HepG2 (cell line): Measurements from ENCODE around the gene HPS3. TPM values are rescaled to one million over a fixed set of nuclear protein-coding genes. Genes with fewer than 3 reads are reported as not detected.
A peak's percentile ranks its signal among the peaks of the same experiment; 100 is the strongest.

Experiments
- FOXK1 ChIP-seq: sonication (generic); formaldehyde crosslinking; IDR thresholded peaks from 2 replicates; pipeline ENCODE4 v1.4.0; 2020; ENCODE audit warnings: low read depth, missing genetic modification reagents, borderline replicate concordance
- JDP2 ChIP-seq: sonication (generic); formaldehyde crosslinking; IDR thresholded peaks from 2 replicates; pipeline ENCODE4 v1.8.1; 2022; ENCODE audit warnings: missing genetic modification reagents, borderline replicate concordance
- REL ChIP-seq: sonication (generic); formaldehyde crosslinking; conservative IDR thresholded peaks from 2 replicates; pipeline ENCODE4 v1.8.0; 2022; ENCODE audit warnings: mild to moderate bottlenecking, missing genetic modification reagents, moderate library complexity
- RFXANK ChIP-seq: IDR thresholded peaks from 2 replicates; pipeline ENCODE4 v1.6.1; 2016
- ZBTB42 ChIP-seq: sonication (generic); formaldehyde crosslinking; IDR thresholded peaks from 2 replicates; pipeline ENCODE4 v1.5.0; 2020; ENCODE audit warnings: mild to moderate bottlenecking, missing genetic modification reagents
- polyA plus RNA-seq, 8 experiments: library from polyadenylated mRNA; depleted of rRNA in 3 of 8; stranded (reverse) in 7 of 8; unstranded in 1 of 8; fragments of >200 nt; fragmentation: Illumina TruSeq in 4 of 8; extraction: Trizol in 4 of 8; gene quantifications; 2 replicates each; pipeline versions ENCODE4 v1.2.1 to v1.2.3, GENCODE V29; 2011 to 2016; ENCODE audit warnings: low read depth in 4 of 8, missing spikeins in 1 of 8, mixed read lengths in 1 of 8; ENCODE audit not compliant: insufficient read depth in 1 of 8
- total RNA-seq, 5 experiments: library from RNA; depleted of rRNA; stranded (reverse); fragments of >200 nt; fragmentation: Illumina TruSeq; extraction: Trizol; gene quantifications; 2 replicates each; pipeline ENCODE4 v1.2.3, GENCODE V29; 2016; ENCODE audit warnings: low read depth in 1 of 5
- TF ChIP-seq, protein P1 (sequence below): sonication (generic); formaldehyde crosslinking; IDR thresholded peaks from 2 replicates; pipeline ENCODE4 v1.5.0; 2020; ENCODE audit warnings: mild to moderate bottlenecking, missing genetic modification reagents, borderline replicate concordance
- TF ChIP-seq, protein P2 (sequence below): sonication (generic); formaldehyde crosslinking; IDR thresholded peaks from 2 replicates; pipeline ENCODE4; 2020; ENCODE audit warnings: missing genetic modification reagents, mild to moderate bottlenecking, borderline replicate concordance
- TF ChIP-seq, protein P3 (sequence below): sonication (generic); formaldehyde crosslinking; IDR thresholded peaks from 2 replicates; pipeline ENCODE4 v1.4.0; 2020; ENCODE audit warnings: mild to moderate bottlenecking, missing genetic modification reagents
- TF ChIP-seq, protein P4 (sequence below): IDR thresholded peaks from 2 replicates; pipeline ENCODE4 v1.6.1; 2012; ENCODE audit warnings: inconsistent platforms
- TF ChIP-seq, protein P5 (sequence below): IDR thresholded peaks from 2 replicates; pipeline ENCODE4 v1.6.1; 2016; ENCODE audit warnings: mild to moderate bottlenecking, missing biosample characterization, missing genetic modification reagents
- TF ChIP-seq, protein P6 (sequence below): sonication (generic); formaldehyde crosslinking; IDR thresholded peaks from 2 replicates; pipeline ENCODE4 v1.5.1; 2020; ENCODE audit warnings: missing genetic modification reagents, mild to moderate bottlenecking, borderline replicate concordance

The HPS3 gene
- total and polyA plus RNA-seq, 2 of the 13 experiments (the other 11 are each of a cell fraction or from before 2014, with no cell fraction given): 9.5 to 18.9 TPM

DNA sequence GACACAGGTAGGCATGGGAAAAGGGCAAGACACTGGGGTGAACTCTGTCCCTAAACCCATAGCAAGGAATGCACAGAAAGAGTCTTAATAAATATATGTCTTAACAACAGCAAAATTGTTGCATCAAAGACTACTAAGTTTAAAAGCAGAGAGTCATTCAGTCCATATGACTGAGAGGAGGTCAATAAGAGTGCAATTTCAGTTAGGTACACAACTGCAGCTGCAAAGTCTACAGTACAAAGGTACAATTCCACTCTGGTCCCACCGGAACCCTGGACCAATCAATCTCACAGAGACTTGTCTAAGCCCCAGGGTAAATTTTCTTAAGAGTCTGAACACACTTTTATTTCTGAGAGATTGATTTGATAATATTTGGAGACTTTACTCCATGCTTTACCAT lies 85.3 kb downstream of the HPS3 start (continued):
- TF ChIP-seq, protein P1, sequence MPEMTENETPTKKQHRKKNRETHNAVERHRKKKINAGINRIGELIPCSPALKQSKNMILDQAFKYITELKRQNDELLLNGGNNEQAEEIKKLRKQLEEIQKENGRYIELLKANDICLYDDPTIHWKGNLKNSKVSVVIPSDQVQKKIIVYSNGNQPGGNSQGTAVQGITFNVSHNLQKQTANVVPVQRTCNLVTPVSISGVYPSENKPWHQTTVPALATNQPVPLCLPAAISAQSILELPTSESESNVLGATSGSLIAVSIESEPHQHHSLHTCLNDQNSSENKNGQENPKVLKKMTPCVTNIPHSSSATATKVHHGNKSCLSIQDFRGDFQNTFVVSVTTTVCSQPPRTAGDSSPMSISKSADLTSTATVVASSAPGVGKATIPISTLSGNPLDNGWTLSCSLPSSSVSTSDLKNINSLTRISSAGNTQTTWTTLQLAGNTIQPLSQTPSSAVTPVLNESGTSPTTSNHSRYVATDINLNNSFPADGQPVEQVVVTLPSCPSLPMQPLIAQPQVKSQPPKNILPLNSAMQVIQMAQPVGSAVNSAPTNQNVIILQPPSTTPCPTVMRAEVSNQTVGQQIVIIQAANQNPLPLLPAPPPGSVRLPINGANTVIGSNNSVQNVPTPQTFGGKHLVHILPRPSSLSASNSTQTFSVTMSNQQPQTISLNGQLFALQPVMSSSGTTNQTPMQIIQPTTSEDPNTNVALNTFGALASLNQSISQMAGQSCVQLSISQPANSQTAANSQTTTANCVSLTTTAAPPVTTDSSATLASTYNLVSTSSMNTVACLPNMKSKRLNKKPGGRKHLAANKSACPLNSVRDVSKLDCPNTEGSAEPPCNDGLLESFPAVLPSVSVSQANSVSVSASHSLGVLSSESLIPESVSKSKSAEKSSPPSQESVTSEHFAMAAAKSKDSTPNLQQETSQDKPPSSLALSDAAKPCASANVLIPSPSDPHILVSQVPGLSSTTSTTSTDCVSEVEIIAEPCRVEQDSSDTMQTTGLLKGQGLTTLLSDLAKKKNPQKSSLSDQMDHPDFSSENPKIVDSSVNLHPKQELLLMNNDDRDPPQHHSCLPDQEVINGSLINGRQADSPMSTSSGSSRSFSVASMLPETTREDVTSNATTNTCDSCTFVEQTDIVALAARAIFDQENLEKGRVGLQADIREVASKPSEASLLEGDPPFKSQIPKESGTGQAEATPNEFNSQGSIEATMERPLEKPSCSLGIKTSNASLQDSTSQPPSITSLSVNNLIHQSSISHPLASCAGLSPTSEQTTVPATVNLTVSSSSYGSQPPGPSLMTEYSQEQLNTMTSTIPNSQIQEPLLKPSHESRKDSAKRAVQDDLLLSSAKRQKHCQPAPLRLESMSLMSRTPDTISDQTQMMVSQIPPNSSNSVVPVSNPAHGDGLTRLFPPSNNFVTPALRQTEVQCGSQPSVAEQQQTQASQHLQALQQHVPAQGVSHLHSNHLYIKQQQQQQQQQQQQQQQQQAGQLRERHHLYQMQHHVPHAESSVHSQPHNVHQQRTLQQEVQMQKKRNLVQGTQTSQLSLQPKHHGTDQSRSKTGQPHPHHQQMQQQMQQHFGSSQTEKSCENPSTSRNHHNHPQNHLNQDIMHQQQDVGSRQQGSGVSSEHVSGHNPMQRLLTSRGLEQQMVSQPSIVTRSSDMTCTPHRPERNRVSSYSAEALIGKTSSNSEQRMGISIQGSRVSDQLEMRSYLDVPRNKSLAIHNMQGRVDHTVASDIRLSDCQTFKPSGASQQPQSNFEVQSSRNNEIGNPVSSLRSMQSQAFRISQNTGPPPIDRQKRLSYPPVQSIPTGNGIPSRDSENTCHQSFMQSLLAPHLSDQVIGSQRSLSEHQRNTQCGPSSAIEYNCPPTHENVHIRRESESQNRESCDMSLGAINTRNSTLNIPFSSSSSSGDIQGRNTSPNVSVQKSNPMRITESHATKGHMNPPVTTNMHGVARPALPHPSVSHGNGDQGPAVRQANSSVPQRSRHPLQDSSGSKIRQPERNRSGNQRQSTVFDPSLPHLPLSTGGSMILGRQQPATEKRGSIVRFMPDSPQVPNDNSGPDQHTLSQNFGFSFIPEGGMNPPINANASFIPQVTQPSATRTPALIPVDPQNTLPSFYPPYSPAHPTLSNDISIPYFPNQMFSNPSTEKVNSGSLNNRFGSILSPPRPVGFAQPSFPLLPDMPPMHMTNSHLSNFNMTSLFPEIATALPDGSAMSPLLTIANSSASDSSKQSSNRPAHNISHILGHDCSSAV (CRISPR knock-in tag): no peak
- TF ChIP-seq, protein P2, sequence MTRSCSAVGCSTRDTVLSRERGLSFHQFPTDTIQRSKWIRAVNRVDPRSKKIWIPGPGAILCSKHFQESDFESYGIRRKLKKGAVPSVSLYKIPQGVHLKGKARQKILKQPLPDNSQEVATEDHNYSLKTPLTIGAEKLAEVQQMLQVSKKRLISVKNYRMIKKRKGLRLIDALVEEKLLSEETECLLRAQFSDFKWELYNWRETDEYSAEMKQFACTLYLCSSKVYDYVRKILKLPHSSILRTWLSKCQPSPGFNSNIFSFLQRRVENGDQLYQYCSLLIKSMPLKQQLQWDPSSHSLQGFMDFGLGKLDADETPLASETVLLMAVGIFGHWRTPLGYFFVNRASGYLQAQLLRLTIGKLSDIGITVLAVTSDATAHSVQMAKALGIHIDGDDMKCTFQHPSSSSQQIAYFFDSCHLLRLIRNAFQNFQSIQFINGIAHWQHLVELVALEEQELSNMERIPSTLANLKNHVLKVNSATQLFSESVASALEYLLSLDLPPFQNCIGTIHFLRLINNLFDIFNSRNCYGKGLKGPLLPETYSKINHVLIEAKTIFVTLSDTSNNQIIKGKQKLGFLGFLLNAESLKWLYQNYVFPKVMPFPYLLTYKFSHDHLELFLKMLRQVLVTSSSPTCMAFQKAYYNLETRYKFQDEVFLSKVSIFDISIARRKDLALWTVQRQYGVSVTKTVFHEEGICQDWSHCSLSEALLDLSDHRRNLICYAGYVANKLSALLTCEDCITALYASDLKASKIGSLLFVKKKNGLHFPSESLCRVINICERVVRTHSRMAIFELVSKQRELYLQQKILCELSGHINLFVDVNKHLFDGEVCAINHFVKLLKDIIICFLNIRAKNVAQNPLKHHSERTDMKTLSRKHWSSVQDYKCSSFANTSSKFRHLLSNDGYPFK (CRISPR knock-in tag): no peak
- TF ChIP-seq, protein P3, sequence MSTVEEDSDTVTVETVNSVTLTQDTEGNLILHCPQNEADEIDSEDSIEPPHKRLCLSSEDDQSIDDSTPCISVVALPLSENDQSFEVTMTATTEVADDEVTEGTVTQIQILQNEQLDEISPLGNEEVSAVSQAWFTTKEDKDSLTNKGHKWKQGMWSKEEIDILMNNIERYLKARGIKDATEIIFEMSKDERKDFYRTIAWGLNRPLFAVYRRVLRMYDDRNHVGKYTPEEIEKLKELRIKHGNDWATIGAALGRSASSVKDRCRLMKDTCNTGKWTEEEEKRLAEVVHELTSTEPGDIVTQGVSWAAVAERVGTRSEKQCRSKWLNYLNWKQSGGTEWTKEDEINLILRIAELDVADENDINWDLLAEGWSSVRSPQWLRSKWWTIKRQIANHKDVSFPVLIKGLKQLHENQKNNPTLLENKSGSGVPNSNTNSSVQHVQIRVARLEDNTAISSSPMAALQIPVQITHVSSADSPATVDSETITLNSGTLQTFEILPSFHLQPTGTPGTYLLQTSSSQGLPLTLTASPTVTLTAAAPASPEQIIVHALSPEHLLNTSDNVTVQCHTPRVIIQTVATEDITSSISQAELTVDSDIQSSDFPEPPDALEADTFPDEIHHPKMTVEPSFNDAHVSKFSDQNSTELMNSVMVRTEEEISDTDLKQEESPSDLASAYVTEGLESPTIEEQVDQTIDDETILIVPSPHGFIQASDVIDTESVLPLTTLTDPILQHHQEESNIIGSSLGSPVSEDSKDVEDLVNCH (CRISPR knock-in tag): no peak
- no peak for TF ChIP-seq REL
- TF ChIP-seq FOXK1: peak; percentile 70; the same call in 1 of the 2 replicates
- TF ChIP-seq, protein P4, sequence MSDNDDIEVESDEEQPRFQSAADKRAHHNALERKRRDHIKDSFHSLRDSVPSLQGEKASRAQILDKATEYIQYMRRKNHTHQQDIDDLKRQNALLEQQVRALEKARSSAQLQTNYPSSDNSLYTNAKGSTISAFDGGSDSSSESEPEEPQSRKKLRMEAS: no peak
- TF ChIP-seq RFXANK (CRISPR knock-in tag): no peak
- TF ChIP-seq, protein P5, sequence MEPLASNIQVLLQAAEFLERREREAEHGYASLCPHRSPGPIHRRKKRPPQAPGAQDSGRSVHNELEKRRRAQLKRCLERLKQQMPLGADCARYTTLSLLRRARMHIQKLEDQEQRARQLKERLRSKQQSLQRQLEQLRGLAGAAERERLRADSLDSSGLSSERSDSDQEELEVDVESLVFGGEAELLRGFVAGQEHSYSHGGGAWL (CRISPR knock-in tag): no peak
- TF ChIP-seq, protein P6, sequence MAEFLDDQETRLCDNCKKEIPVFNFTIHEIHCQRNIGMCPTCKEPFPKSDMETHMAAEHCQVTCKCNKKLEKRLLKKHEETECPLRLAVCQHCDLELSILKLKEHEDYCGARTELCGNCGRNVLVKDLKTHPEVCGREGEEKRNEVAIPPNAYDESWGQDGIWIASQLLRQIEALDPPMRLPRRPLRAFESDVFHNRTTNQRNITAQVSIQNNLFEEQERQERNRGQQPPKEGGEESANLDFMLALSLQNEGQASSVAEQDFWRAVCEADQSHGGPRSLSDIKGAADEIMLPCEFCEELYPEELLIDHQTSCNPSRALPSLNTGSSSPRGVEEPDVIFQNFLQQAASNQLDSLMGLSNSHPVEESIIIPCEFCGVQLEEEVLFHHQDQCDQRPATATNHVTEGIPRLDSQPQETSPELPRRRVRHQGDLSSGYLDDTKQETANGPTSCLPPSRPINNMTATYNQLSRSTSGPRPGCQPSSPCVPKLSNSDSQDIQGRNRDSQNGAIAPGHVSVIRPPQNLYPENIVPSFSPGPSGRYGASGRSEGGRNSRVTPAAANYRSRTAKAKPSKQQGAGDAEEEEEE (CRISPR knock-in tag): no peak
- TF ChIP-seq JDP2 (CRISPR knock-in tag): no peak
- no peak for TF ChIP-seq ZBTB42 (CRISPR knock-in tag)
